ENCODE results near the gene TBX15.

- TF ChIP-seq CTCF (IDR thresholded peaks at IDR 0.05; ENCODE audit: low read depth, low read length) (no peak), POLR2A (IDR thresholded peaks at IDR 0.05; ENCODE audit: extremely low read depth, insufficient read length) (no peak), MAX (IDR thresholded peaks at IDR 0.05; ENCODE audit: low read depth, low read length) (no peak)
These were observed 21.1 kb upstream of the TBX15 start for GRCh38 chr1:119009312-119009655.
